ENCODE results near the gene CAMK4. TPM values are rescaled to one million over a fixed set of nuclear protein-coding genes. Genes with fewer than 3 reads are reported as not detected.

Gene CAMK4
- total and polyA plus RNA-seq, 4 donors, result 0.27 to 1.4 (median 1.2) TPM

DNA sequence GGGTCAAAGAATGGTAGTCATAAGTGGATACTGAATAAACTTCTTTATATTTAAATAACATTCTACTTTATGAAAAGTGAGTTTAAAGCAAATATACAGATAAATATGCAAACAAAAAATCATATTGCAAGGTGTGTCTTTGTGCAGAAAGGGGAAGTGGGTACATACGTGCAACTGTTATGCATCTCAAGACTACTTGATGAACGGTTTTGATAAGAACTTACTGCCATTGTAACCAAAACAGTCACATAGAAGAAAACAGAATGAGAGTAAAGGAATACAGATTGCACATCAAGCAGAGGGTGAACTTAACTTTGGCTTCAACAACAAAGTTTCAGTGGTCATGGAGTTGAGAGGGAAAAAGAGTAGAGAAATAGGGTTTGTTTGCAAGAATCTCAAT lies 9.9 kb downstream of the CAMK4 start:
- WGBS, result 69% methylated on average over 2 of the region's 2 CpGs
- Histone ChIP-seq H3K4me3 (ENCODE audit: low read depth in 1 of 3, low read length in 3 of 3) (no peak overlapping the region), H3K36me3 (ENCODE audit: control insufficient read depth in 4 of 4, insufficient read depth in 3 of 4, low read depth in 1 of 4, low read length in 3 of 4) (no peaks in the 10 kb centered on the region), H3K27me3 (ENCODE audit: control insufficient read depth in 4 of 4, insufficient read depth in 4 of 4, low read length in 3 of 4) (peaks cover 0 to 3% (median 0%) of the 10 kb centered on the region in 4 donors), H3K27ac (ENCODE audit: low read depth in 1 of 2, low read length in 2 of 2) (no peak overlapping the region), H3K9ac (ENCODE audit: low read depth in 1 of 2, low read length in 2 of 2) (no peak overlapping the region), H3K4me1 (ENCODE audit: control insufficient read depth in 4 of 4, insufficient read depth in 4 of 4, low read length in 3 of 4) (no peaks in the 10 kb centered on the region), H3K9me3 (ENCODE audit: control insufficient read depth in 4 of 4, low read length in 3 of 4) (no peaks in the 10 kb centered on the region)
- no peak for DNase-seq (ENCODE audit: low spot score)
- TF ChIP-seq FOXA1 (IDR thresholded peaks at IDR 0.05), result no peak
- TF ChIP-seq, protein P1, sequence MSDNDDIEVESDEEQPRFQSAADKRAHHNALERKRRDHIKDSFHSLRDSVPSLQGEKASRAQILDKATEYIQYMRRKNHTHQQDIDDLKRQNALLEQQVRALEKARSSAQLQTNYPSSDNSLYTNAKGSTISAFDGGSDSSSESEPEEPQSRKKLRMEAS (IDR thresholded peaks at IDR 0.05), result no peak
- TF ChIP-seq TAF1 (conservative IDR thresholded peaks at IDR 0.05), result no peak
- no peak for TF ChIP-seq EGR1 (IDR thresholded peaks at IDR 0.05; ENCODE audit: low read depth in 2 of 2)
- TF ChIP-seq HNF4A (conservative IDR thresholded peaks at IDR 0.05), result no peak
- TF ChIP-seq RAD21 (IDR thresholded peaks at IDR 0.05), result no peak
- TF ChIP-seq RXRA (IDR thresholded peaks at IDR 0.05), result no peak
- TF ChIP-seq NR2F2 (IDR thresholded peaks at IDR 0.05), result no peak
- TF ChIP-seq, protein P2, sequence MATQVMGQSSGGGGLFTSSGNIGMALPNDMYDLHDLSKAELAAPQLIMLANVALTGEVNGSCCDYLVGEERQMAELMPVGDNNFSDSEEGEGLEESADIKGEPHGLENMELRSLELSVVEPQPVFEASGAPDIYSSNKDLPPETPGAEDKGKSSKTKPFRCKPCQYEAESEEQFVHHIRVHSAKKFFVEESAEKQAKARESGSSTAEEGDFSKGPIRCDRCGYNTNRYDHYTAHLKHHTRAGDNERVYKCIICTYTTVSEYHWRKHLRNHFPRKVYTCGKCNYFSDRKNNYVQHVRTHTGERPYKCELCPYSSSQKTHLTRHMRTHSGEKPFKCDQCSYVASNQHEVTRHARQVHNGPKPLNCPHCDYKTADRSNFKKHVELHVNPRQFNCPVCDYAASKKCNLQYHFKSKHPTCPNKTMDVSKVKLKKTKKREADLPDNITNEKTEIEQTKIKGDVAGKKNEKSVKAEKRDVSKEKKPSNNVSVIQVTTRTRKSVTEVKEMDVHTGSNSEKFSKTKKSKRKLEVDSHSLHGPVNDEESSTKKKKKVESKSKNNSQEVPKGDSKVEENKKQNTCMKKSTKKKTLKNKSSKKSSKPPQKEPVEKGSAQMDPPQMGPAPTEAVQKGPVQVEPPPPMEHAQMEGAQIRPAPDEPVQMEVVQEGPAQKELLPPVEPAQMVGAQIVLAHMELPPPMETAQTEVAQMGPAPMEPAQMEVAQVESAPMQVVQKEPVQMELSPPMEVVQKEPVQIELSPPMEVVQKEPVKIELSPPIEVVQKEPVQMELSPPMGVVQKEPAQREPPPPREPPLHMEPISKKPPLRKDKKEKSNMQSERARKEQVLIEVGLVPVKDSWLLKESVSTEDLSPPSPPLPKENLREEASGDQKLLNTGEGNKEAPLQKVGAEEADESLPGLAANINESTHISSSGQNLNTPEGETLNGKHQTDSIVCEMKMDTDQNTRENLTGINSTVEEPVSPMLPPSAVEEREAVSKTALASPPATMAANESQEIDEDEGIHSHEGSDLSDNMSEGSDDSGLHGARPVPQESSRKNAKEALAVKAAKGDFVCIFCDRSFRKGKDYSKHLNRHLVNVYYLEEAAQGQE (IDR thresholded peaks at IDR 0.05), result no peak

DNA sequence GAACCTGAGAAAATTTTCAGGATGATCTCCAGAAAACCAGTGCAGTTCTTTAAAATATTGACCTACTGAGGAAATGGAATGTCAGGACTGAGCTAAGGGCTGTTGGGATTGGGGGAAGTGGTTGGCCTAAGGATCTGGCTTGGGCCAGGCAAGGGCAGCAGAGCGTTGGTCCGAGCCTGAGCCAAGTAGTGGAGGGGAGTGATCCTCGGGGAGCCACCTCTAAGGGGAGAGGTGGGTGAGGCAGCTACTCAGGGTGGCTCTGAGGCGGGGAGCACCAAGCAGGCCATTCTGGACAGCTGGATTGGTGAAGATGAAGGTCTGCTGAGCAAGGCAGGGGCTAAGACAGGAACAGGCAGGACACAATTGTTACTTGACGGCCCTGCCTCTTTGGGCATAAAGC lies 11.5 kb downstream of the CAMK4 start:
- no peaks in the 10 kb centered on the region for H3K36me3 ChIP-seq (ENCODE audit: control insufficient read depth in 4 of 4, insufficient read depth in 3 of 4, low read depth in 1 of 4, low read length in 3 of 4)
- no peak overlapping the region for H3K27ac ChIP-seq (ENCODE audit: low read depth in 1 of 2, low read length in 2 of 2)
- WGBS, result 86% methylated on average over 5 of the region's 5 CpGs
- no peak overlapping the region for H3K4me3 ChIP-seq (ENCODE audit: low read depth in 1 of 3, low read length in 3 of 3)
- TF ChIP-seq, protein P2 (IDR thresholded peaks at IDR 0.05), result no peak
- TF ChIP-seq JUND (IDR thresholded peaks at IDR 0.05), result no peak
- no peak for TF ChIP-seq TAF1 (conservative IDR thresholded peaks at IDR 0.05)
- TF ChIP-seq ATF3 (IDR thresholded peaks at IDR 0.05), result no peak
- TF ChIP-seq HNF4A (conservative IDR thresholded peaks at IDR 0.05), result no peak
- no peak for TF ChIP-seq HNF4G (IDR thresholded peaks at IDR 0.05)
- no peak for TF ChIP-seq RAD21 (IDR thresholded peaks at IDR 0.05)
- TF ChIP-seq, protein P3, sequence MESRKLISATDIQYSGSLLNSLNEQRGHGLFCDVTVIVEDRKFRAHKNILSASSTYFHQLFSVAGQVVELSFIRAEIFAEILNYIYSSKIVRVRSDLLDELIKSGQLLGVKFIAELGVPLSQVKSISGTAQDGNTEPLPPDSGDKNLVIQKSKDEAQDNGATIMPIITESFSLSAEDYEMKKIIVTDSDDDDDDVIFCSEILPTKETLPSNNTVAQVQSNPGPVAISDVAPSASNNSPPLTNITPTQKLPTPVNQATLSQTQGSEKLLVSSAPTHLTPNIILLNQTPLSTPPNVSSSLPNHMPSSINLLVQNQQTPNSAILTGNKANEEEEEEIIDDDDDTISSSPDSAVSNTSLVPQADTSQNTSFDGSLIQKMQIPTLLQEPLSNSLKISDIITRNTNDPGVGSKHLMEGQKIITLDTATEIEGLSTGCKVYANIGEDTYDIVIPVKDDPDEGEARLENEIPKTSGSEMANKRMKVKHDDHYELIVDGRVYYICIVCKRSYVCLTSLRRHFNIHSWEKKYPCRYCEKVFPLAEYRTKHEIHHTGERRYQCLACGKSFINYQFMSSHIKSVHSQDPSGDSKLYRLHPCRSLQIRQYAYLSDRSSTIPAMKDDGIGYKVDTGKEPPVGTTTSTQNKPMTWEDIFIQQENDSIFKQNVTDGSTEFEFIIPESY (IDR thresholded peaks at IDR 0.05), result no peak
- no peak for TF ChIP-seq YY1 (IDR thresholded peaks at IDR 0.05)
- TF ChIP-seq SP1 (IDR thresholded peaks at IDR 0.05), result no peak
- TF ChIP-seq FOXA1 (IDR thresholded peaks at IDR 0.05), result no peak
- TF ChIP-seq RXRA (IDR thresholded peaks at IDR 0.05), result no peak
- TF ChIP-seq NR2F2 (IDR thresholded peaks at IDR 0.05), result no peak
- no peak for TF ChIP-seq GABPA (IDR thresholded peaks at IDR 0.05 in 1 of 2, conservative IDR thresholded peaks at IDR 0.05 in 1 of 2)
- TF ChIP-seq, protein P1 (IDR thresholded peaks at IDR 0.05), result no peak
- no peak for TF ChIP-seq CTCF (IDR thresholded peaks at IDR 0.05; ENCODE audit: low read depth, low read length, missing input control)
- no peak for TF ChIP-seq FOXA2 (IDR thresholded peaks at IDR 0.05)
- no peaks in the 10 kb centered on the region for H3K4me1 ChIP-seq (ENCODE audit: control insufficient read depth in 4 of 4, insufficient read depth in 4 of 4, low read length in 3 of 4)
- DNase-seq (ENCODE audit: low spot score), result no peak
- H3K9ac ChIP-seq (ENCODE audit: low read depth in 1 of 2, low read length in 2 of 2), result no peak overlapping the region
- H3K27me3 ChIP-seq (ENCODE audit: control insufficient read depth in 4 of 4, insufficient read depth in 4 of 4, low read length in 3 of 4), result peaks cover 0 to 3% (median 0%) of the 10 kb centered on the region in 4 donors
- H3K9me3 ChIP-seq (ENCODE audit: control insufficient read depth in 4 of 4, low read length in 3 of 4), result no peaks in the 10 kb centered on the region
